Lower leg skin (tissue), 4 donors: ENCODE measurements around the gene PREP. TPM values are rescaled to one million over a fixed set of nuclear protein-coding genes. Genes with fewer than 3 reads are reported as not detected.

Experiments used
- DNase-seq, 2 donors: peaks; one replicate each; pipeline ENCODE4 v3.0.0-alpha.2; 2019; ENCODE audit warnings: low spot score in 2 of 2
- H3K4me3 ChIP-seq: fragments of 200-600 bp; sonication (generic); 2 replicates; pipeline ENCODE4 v1.5.1; 2017; ENCODE audit warnings: mild to moderate bottlenecking, low read depth; ENCODE audit not compliant: poor library complexity, severe bottlenecking
- POLR2A ChIP-seq, 2 donors: fragments of 450-650 bp; IDR thresholded peaks; one replicate each; pipeline ENCODE4 v1.6.1; 2016 to 2017; ENCODE audit warnings: antibody characterized with exemption in 2 of 2, mild to moderate bottlenecking in 1 of 2, moderate library complexity in 1 of 2
- WGBS, 2 donors: methylation state at CpG; one replicate each; pipeline ENCODE4 v1.1.5; 2018; 5-methylcytosine and 5-hydroxymethylcytosine counted together
- intact Hi-C: fragments of 100-400 bp; cut with DNase I; formaldehyde crosslinking; loops from one replicate; pipeline ENCODE4 v1.15.0; 2023; ENCODE audit warnings: low total_unique reads
- total RNA-seq, 4 donors: library from RNA; depleted of rRNA; stranded (reverse); fragments of >200 nt; gene quantifications; one replicate each; pipeline ENCODE4 v1.1.0, GENCODE V29; 2016
- TF ChIP-seq, protein P1 (sequence below), 3 donors: fragments of 450-650 bp; IDR thresholded peaks; one replicate each; pipeline ENCODE4 v1.5.1; 2016; ENCODE audit warnings: antibody characterized with exemption in 3 of 3, mild to moderate bottlenecking in 3 of 3, moderate library complexity in 2 of 3

PREP gene
- total RNA-seq, 4 donors from 2014 or later: 33.9 to 39.1 (median 35.1) TPM

DNA sequence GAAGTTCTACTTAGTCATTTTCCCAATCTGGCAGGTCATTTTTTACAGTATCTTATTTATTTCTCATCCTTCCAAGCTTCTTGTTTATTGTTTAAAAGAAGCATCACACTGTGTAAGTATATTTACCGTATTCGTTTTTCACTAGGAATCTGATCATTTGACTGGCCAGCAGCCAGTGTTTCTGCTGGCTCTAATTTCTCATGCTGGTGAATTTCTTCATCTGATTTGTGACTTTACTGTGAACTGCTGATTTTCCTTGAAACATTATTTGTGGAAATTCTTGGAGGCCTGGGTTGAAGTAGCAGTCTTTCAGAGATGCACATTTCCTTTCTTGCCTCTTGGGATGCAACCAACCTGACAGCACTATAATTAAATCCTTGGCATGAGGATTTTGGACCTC lies 65.9 kb downstream of the PREP start:
- no peak overlapping the region for H3K4me3 ChIP-seq
- TF ChIP-seq POLR2A (IDR thresholded peaks at IDR 0.05): no peak
- TF ChIP-seq, protein P1, sequence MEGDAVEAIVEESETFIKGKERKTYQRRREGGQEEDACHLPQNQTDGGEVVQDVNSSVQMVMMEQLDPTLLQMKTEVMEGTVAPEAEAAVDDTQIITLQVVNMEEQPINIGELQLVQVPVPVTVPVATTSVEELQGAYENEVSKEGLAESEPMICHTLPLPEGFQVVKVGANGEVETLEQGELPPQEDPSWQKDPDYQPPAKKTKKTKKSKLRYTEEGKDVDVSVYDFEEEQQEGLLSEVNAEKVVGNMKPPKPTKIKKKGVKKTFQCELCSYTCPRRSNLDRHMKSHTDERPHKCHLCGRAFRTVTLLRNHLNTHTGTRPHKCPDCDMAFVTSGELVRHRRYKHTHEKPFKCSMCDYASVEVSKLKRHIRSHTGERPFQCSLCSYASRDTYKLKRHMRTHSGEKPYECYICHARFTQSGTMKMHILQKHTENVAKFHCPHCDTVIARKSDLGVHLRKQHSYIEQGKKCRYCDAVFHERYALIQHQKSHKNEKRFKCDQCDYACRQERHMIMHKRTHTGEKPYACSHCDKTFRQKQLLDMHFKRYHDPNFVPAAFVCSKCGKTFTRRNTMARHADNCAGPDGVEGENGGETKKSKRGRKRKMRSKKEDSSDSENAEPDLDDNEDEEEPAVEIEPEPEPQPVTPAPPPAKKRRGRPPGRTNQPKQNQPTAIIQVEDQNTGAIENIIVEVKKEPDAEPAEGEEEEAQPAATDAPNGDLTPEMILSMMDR (IDR thresholded peaks at IDR 0.05): no peak
- 76 to 79% methylated on average over 2 of the region's 2 CpGs for WGBS, 2 donors
- intact Hi-C loops: no loop called here
- no peak for DNase-seq

DNA sequence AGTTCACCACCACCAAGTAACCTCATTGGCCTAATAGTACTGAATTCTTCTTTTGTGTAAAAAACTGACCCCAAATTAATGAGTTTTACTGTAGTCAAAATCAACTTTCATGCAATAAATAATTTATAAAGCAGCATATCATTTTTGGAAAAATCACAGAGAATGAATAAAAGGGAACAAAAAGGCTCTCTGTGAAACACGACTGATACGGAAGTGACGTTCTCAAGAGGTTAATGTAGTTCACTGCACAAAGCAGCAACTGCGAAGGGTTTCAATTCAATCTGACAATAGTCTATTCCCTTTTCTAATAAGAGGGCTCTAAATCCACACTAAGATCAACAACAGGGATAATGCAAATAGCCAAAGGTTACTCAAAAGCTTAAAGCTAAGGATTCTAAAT lies 70.3 kb downstream of the PREP start:
- intact Hi-C loops: no loop called here
- no peak for DNase-seq
- TF ChIP-seq, protein P1 (IDR thresholded peaks at IDR 0.05): no peak
- no peak for TF ChIP-seq POLR2A (IDR thresholded peaks at IDR 0.05)
- H3K4me3 ChIP-seq: no peak overlapping the region
- 91 to 92% methylated on average over 4 of the region's 4 CpGs for WGBS, 2 donors

DNA sequence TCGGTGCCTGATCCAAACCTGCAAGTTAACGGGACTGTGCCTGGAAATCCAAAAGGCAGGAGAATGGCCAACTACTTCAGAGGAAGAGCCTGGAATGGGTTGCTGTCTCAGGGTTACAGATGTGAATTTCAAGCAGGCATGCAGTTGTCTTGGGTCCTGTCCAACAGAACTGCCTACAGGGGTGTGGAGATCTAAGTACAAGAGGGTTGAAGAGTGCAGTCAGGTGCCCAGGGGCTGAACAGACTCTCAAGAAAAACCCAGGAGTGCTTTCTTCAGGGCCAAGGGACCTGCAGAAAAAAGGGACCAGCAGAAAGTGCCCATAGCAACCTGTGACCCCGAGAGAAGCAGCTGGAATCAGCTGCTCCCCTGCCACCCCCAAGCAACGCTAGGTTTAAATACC lies 71.0 kb downstream of the PREP start:
- WGBS, 2 donors: 89 to 96% methylated on average over 4 of the region's 4 CpGs
- no peak overlapping the region for H3K4me3 ChIP-seq
- DNase-seq: no peak
- TF ChIP-seq, protein P1 (IDR thresholded peaks at IDR 0.05): no peak
- no peak for TF ChIP-seq POLR2A (IDR thresholded peaks at IDR 0.05)
- intact Hi-C loops: no loop called here

DNA sequence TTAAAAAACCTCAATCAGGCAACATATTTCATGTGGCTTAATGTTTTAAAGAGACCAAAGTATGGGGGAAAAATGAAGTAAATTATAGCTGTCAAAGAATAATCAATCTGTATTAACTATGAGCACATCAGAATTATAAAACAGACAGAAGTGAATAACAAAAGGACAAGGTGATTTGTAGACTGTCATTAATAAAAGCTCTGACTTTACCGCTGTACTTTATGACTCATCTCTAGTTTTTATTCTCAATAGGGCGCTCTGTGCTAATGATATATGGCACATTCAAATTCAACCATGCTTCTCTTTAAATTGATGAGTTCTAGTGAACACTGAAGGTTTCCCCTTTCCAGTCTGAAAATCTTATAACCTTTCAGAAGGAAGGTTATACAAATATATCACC lies 72.0 kb downstream of the PREP start:
- intact Hi-C loops: no loop called here
- no peak for DNase-seq
- no peak overlapping the region for H3K4me3 ChIP-seq
- 82 to 89% methylated on average over 2 of the region's 2 CpGs for WGBS, 2 donors
- TF ChIP-seq, protein P1 (IDR thresholded peaks at IDR 0.05): no peak
- no peak for TF ChIP-seq POLR2A (IDR thresholded peaks at IDR 0.05)

DNA sequence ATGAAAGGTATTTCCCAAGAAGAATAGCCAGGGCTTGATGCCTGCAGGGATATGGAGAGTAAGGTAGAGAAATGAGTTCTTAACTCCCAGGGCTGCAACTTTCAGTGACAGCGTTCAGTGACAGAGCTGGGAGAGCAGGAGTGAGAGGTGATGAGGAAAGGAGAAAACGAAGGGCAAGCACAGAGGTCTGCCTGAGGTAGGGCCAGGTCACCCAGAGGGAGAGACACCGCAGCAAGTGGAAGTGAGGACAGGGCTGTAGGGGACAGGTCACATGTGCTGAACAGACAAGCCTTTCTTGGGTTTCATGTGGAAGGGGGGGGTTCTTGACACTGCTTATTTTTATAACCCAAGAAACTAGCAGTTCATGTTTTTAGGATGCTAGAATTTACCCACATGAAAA lies 72.5 kb downstream of the PREP start:
- intact Hi-C loops: no loop called here
- TF ChIP-seq, protein P1 (IDR thresholded peaks at IDR 0.05): no peak
- no peak for TF ChIP-seq POLR2A (IDR thresholded peaks at IDR 0.05)
- 92 to 96% methylated on average over 3 of the region's 3 CpGs for WGBS, 2 donors
- H3K4me3 ChIP-seq: no peak overlapping the region
- no peak for DNase-seq
